Immature natural killer cell (primary cell): Measurements from ENCODE around the gene DLX1. TPM values are rescaled to one million over a fixed set of nuclear protein-coding genes. Genes with fewer than 3 reads are reported as not detected.
"Not testable (repeated sequence)": the region's sequence is repeated elsewhere in the genome, so short reads cannot be mapped to it uniquely, and the experiment has no call there.

Source experiments
- DNase-seq, 3 donors: peaks; one replicate each; pipeline ENCODE4 v3.0.0; 2022; ENCODE audit warnings: mixed read lengths in 1 of 3
- H3K27ac Mint-ChIP-seq, 6 donors: one replicate each; pipeline ENCODE4 v1.8.0; 2020; ENCODE audit warnings: mixed read lengths in 6 of 6, mild to moderate bottlenecking in 5 of 6, inconsistent platforms in 4 of 6, moderate library complexity in 3 of 6
- H3K27me3 Mint-ChIP-seq, 3 donors: one replicate each; pipeline ENCODE4 v1.8.0; 2020 to 2021; ENCODE audit warnings: low read depth in 3 of 3, mild to moderate bottlenecking in 3 of 3, mixed read lengths in 3 of 3, moderate library complexity in 3 of 3, inconsistent platforms in 1 of 3
- H3K36me3 Mint-ChIP-seq, 3 donors: one replicate each; pipeline ENCODE4 v1.8.0; 2020; ENCODE audit warnings: mixed read lengths in 3 of 3, inconsistent platforms in 2 of 3, mild to moderate bottlenecking in 2 of 3
- H3K4me1 Mint-ChIP-seq, 2 donors: one replicate each; pipeline ENCODE4 v1.8.0; 2020; ENCODE audit warnings: inconsistent platforms in 2 of 2, mild to moderate bottlenecking in 2 of 2, mixed read lengths in 2 of 2, moderate library complexity in 1 of 2
- H3K4me3 Mint-ChIP-seq, 5 donors: one replicate each; pipeline ENCODE4 v1.8.0; 2020; ENCODE audit warnings: mild to moderate bottlenecking in 5 of 5, mixed read lengths in 5 of 5, inconsistent platforms in 3 of 5, moderate library complexity in 3 of 5
- H3K9me3 Mint-ChIP-seq, 6 donors: one replicate each; pipeline ENCODE4 v1.8.0; 2020; ENCODE audit warnings: mild to moderate bottlenecking in 6 of 6, mixed read lengths in 6 of 6, inconsistent platforms in 4 of 6, moderate library complexity in 3 of 6
- polyA plus RNA-seq, 3 donors: library from polyadenylated mRNA; unstranded; fragments of 300-500 nt; fragmentation: Illumina TruSeq; gene quantifications; one replicate each; pipeline ENCODE4 v1.2.3, GENCODE V29; 2021

The DLX1 gene
- polyA plus RNA-seq, 3 donors from 2014 or later, result not detected

DNA sequence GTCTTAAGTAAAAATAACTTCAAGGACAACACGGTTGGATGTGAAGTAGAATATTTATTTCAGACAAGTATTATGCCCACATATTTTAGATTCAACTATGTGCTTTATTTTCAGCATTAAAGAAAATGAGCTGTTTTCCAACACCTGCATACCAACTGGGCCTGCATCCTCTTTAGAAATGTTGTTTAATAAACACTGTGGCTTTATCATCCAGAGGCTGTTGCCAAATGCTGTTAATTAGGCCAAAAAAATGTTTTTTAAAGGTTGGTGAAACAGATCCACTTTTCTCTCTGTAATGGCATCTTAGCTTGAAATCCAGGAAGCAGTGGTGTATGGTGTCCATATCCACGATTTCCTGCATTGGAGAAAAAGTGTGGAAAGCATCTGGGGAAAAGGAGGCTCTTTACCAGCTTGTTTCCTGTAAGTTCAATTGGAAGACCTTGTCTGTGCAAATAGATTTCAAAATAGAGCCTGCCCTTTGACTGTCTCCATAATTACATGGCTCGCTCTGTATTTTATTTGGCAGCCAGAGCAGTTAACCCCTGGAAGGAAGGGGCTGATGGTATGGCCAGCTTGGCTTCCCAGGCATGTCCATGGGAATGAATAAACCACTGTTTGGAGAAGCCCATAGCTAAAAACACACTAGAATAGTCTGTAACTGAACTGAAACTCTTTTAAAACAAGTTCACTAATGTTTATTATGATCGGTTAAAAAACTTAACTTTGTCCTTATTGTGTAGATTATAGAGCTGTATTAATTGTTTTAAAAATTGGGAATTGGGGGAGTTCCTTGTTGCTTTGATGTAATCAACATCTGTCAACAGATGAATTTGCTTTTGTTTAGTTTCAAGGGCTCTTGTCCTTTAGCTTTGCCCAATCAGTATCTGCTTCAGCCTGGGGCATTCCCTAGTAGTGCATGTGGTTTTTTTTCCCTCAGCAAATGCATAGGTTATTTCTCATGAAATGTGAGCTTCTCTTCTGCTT, 33.0 kb upstream of the DLX1 start:
- Mint-ChIP-seq H3K4me3 (no peak overlapping the region), H3K9me3 (no peaks in the 10 kb centered on the region), H3K27me3 (peaks cover 0 to 2% (median 2%) of the 10 kb centered on the region in 3 donors), H3K27ac (no peak overlapping the region), H3K4me1 (no peaks in the 10 kb centered on the region), H3K36me3 (no peaks in the 10 kb centered on the region)
- no peak for DNase-seq

DNA sequence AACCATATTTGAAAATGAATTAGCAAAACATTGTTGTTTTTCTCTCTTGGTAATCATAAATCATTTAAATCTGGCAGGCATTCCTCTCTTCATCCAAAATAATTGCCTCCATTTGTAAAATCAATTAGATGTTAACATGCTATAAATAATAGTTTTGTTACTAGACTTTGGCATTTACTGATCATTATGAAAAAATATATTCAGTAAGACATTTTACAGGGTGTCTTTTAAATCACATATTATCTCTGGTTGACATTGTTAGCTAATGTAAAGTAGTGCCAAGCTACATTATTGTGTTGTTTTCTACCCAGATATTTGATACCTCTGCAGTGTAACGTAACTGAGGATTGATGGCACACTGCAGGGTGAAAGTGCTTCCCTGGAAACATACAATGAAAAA, 31.8 kb upstream of the DLX1 start:
- H3K4me3 Mint-ChIP-seq, result no peak overlapping the region

DNA sequence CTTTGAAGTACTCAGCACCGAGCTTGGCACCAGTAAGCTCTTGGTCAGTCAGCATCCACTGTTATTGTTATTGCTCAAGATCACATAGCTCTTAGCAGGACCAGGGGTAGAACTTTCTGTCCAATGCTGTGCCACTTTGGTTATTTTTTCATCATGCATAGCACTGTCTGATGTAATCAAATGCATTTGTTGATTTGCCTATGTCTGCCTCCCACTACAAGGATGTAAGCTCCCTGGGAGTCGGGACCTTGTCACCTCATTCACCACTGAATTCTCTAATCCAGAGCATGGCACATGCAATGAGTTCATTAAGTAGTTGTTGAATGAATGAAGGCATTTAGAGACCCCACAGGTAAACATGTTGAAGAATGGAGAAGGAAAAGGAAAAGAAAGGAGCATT, 29.0 kb upstream of the DLX1 start:
- Mint-ChIP-seq H3K4me1 (no peaks in the 10 kb centered on the region), H3K27me3 (peaks cover 0 to 6% (median 0%) of the 10 kb centered on the region in 3 donors), H3K36me3 (no peaks in the 10 kb centered on the region), H3K9me3 (no peaks in the 10 kb centered on the region), H3K4me3 (no peak overlapping the region), H3K27ac (no peak overlapping the region)
- DNase-seq, result no peak

More for the DNA sequence above, 31.8 kb upstream of the DLX1 start:
- Mint-ChIP-seq H3K27ac (no peak overlapping the region), H3K4me1 (no peaks in the 10 kb centered on the region), H3K9me3 (no peaks in the 10 kb centered on the region), H3K36me3 (no peaks in the 10 kb centered on the region), H3K27me3 (peaks cover 0 to 2% (median 2%) of the 10 kb centered on the region in 3 donors)
- DNase-seq, result no peak

DNA sequence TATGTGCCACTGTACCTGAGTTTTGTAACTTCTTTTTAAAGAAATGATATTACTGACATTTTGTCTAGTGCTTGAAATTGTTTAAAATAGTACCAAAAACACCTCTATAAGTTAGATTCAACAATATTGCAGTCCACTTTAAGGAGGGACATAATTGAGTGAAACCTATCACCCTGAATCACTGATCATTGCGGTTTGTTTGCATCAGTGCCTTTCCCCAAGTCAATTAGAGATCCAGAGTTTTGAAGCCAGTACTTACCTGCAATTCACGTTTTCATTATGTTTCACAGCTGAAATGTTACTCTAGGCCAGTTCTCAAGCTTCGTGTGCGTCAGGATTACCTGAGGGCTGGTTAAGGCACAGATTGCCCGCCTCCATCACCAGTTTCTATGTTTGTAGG, 26.6 kb upstream of the DLX1 start:
- Mint-ChIP-seq H3K4me3 (no peak overlapping the region), H3K36me3 (peaks cover 3 to 11% (median 4%) of the 10 kb centered on the region in 3 donors), H3K4me1 (no peaks in the 10 kb centered on the region), H3K27ac (no peak overlapping the region), H3K9me3 (no peaks in the 10 kb centered on the region), H3K27me3 (peaks cover 0 to 5% (median 2%) of the 10 kb centered on the region in 3 donors)
- no peak for DNase-seq

DNA sequence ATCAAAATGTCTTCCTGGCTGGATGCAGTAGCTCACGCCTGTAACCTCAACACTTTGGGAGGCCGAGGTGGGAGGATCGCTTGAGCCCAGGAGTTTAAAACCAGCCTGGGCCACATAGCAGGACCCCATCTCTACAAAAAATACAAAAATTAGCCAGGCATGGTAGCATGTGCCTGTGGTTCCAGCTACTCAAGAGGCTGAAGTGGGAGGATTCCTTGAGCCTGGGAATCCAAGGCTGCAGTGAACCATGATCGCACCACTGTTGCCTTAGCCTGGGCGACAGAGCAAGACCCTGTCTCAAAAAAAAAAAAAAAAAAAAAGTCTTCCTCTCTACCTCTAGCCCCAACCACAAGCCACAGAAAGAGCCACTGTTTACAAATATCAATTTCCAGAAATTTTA, 25.2 kb upstream of the DLX1 start:
- not testable (repeated sequence) for H3K4me3 Mint-ChIP-seq, DNase-seq, H3K4me1 Mint-ChIP-seq, H3K9me3 Mint-ChIP-seq, H3K27me3 Mint-ChIP-seq, H3K27ac Mint-ChIP-seq
- H3K36me3 Mint-ChIP-seq, result peaks cover 4 to 11% (median 5%) of the 10 kb centered on the region in 3 donors

DNA sequence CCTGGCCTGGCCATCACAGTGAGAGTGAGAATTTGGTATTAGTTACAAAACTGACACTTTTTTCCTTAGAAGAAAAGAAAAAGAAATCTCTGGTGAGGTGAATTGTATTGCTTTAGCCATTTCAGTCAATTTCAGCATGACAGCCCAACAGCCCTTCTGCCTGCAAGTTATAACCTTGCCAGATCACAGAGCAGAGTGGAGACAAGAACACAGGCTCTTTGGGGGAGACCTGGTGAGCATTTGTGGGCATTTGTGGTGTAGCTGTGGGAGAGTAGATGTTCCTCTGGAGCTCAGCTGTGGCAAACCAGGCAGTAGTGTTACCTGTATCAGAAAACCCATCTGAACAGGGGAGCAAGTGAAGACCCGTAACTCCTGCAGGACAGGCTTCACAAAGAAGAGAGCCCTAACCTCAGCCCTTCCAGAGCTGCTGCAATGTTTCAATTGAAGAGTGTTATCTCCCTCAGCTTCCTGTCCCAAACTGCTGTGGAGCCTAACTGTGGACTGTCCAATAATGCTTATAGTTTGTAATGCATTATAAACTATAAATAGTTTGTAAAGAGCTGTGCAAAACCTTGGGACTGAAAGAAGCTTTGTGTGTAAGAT, 22.8 kb upstream of the DLX1 start:
- Mint-ChIP-seq H3K27ac (no peak overlapping the region), H3K9me3 (no peaks in the 10 kb centered on the region), H3K36me3 (peaks cover 7 to 11% (median 8%) of the 10 kb centered on the region in 3 donors), H3K27me3 (peaks cover 0 to 8% (median 2%) of the 10 kb centered on the region in 3 donors), H3K4me1 (no peaks in the 10 kb centered on the region), H3K4me3 (no peak overlapping the region)
- DNase-seq, result no peak

DNA sequence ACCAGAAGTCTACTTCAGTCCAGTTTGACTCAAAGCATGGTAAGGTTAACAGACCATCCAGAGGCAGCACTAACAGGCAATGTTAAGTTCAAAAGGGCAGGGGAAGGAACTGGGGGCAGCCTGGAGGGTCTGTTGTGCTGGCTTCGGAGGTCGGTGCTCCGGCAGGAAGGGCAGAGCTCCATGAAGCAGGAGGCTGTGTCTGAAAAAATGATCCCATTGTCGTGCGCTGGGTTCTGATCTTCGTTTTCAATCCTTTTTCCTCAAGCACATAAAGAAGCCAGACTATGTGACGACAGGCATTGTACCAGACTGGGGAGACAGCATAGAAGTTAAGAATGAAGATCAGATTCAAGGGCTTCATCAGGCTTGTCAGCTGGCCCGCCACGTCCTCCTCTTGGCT, 21.9 kb upstream of the DLX1 start:
- no peak overlapping the region for H3K27ac Mint-ChIP-seq
- peaks cover 8 to 11% (median 9%) of the 10 kb centered on the region in 3 donors for H3K36me3 Mint-ChIP-seq
- no peaks in the 10 kb centered on the region for H3K4me1 Mint-ChIP-seq
- no peak for DNase-seq
- H3K27me3 Mint-ChIP-seq, result peaks cover 0 to 8% (median 2%) of the 10 kb centered on the region in 3 donors
- no peaks in the 10 kb centered on the region for H3K9me3 Mint-ChIP-seq
- H3K4me3 Mint-ChIP-seq, result no peak overlapping the region

DNA sequence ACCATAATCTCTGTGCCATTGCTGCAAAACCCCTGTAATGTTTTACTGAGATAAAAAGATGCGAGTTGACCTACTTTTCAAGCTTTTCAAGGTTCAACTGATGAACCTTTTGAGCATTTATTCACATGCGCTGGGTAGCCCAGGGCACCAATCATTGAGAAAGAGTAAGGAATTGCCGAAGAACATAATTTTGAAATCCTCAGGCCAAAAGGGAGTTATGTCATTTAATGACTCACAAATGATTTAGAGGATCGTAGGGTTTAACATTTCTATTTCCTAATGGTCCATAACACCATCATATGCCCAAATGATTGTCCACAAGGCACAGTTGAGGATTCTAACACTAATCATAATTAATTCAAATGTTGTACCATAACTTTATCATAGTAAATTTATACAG, 20.2 kb upstream of the DLX1 start:
- Mint-ChIP-seq H3K9me3 (no peaks in the 10 kb centered on the region), H3K27me3 (peaks cover 0 to 4% (median 2%) of the 10 kb centered on the region in 3 donors), H3K27ac (no peak overlapping the region), H3K4me1 (no peaks in the 10 kb centered on the region), H3K4me3 (no peak overlapping the region), H3K36me3 (peaks cover 8 to 11% (median 9%) of the 10 kb centered on the region in 3 donors)
- DNase-seq, result no peak

DNA sequence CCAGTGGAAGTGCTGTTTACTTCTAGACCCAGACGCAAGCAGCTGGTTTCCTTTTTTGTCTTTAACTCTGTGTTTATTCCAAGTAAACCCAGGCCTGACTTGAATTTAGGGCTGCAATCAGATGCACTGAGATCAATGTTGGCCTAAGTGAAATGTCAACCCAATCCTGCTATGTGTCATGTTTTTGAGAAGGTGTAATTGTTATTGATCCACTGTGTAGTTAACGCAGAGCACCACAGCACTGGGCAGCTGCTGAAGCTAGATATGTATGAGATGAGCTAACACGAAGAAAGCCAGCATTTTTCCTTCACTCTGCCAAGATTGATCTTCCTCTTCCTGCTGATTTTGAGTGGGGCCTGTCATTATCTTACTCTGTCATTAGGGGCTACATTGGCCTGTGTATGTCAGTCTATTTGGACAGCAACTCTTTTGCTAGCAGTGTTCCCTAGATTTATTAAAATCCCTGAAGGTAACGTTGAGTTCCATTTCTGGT, 18.9 kb upstream of the DLX1 start:
- Mint-ChIP-seq H3K4me3 (no peak overlapping the region), H3K4me1 (no peaks in the 10 kb centered on the region), H3K36me3 (peaks cover 11 to 13% (median 13%) of the 10 kb centered on the region in 3 donors), H3K9me3 (no peaks in the 10 kb centered on the region), H3K27ac (no peak overlapping the region), H3K27me3 (peaks cover 0 to 4% (median 2%) of the 10 kb centered on the region in 3 donors)
- no peak for DNase-seq

DNA sequence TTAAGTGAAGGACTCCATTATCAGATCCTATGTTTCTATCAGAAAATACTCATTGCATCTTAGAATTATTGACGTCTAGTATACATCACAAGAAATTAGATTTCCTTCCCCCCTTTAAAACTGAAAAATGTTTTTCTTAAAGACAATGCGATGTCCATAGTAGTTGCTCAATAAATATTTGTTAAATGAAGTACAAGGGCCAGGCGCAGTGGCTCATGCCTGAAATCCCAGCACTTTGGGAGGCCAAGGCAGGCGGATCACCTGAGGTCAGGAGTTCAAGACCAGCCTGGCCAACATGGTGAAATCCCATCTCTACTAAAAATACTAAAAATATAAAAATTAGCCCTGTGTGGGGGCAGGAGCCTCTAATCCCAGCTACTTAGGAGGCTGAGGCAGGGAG, 17.4 kb upstream of the DLX1 start:
- not testable (repeated sequence) for DNase-seq, H3K9me3 Mint-ChIP-seq, H3K27ac Mint-ChIP-seq, H3K4me3 Mint-ChIP-seq, H3K27me3 Mint-ChIP-seq, H3K4me1 Mint-ChIP-seq
- peaks cover 10 to 20% (median 13%) of the 10 kb centered on the region in 3 donors for H3K36me3 Mint-ChIP-seq

DNA sequence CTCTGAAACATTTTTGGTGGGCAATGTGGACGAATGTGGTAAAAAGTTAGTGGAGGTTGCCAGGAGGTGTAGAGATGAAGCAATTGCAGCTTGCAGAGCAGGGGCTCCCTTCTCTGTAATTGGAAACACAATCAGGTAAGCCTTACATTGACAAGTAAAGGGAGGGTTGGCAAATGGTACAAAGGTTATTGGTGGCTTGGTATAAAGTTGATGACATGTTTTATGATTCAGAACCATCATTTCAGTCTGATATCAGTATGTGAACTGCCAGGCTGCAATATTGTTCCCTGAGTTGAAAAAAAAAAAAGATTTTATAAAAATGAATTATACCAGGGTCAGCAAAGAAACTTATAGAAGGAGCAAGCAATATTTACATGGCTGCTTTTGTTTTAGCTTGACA, 14.4 kb upstream of the DLX1 start:
- no peak overlapping the region for H3K27ac Mint-ChIP-seq
- H3K36me3 Mint-ChIP-seq, result peaks cover 6 to 21% (median 9%) of the 10 kb centered on the region in 3 donors
- DNase-seq, result no peak
- H3K4me3 Mint-ChIP-seq, result no peak overlapping the region
- peaks cover 2 to 8% (median 2%) of the 10 kb centered on the region in 3 donors for H3K27me3 Mint-ChIP-seq
- no peaks in the 10 kb centered on the region for H3K9me3 Mint-ChIP-seq
- no peaks in the 10 kb centered on the region for H3K4me1 Mint-ChIP-seq

DNA sequence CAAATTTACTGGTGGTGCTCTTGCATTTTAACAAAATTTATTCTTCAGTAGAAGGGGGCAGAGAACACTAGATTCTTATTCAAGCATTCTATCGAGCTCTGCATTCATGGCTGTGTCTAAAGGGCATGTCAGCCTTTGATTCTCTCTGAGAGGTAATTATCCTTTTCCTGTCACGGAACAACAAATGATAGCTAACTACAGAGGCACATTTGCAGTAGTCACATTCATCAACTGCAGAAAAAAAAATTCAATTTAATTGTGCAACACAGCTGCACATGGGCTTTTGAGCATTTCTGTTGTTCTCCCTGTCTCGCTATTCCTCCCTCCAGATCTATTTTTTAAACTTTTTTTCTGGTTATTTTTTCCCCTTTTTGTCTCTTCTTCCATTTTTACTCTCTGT, 13.0 kb upstream of the DLX1 start:
- no peaks in the 10 kb centered on the region for H3K4me1 Mint-ChIP-seq

DNA sequence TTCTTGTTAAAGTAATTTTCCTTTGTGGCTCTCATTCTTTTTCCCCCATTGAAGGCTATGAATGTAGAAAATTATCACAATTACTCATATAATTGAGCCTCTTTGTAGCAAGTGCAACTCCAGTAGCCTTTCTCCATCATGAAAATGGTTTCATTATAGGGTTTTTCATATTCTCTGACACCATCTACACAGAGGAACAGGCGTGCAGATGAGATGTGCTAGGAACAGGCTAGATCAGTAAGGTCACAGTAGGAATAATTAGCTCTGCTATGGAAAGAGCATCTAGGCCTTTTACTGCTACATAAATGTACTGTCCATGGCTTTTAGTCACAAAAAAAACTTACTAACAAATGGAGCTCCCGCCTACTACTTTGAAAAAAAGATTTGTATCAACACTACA, 12.6 kb upstream of the DLX1 start:
- H3K9me3 Mint-ChIP-seq, result no peaks in the 10 kb centered on the region
- H3K36me3 Mint-ChIP-seq, result peaks cover 5 to 18% (median 6%) of the 10 kb centered on the region in 3 donors
- no peak overlapping the region for H3K27ac Mint-ChIP-seq
- peaks cover 2 to 11% (median 2%) of the 10 kb centered on the region in 3 donors for H3K27me3 Mint-ChIP-seq
- H3K4me1 Mint-ChIP-seq, result no peaks in the 10 kb centered on the region
- H3K4me3 Mint-ChIP-seq, result no peak overlapping the region
- DNase-seq, result no peak

More for the DNA sequence above, 13.0 kb upstream of the DLX1 start:
- Mint-ChIP-seq H3K36me3 (peaks cover 5 to 21% (median 6%) of the 10 kb centered on the region in 3 donors), H3K9me3 (no peaks in the 10 kb centered on the region), H3K27me3 (peaks cover 2 to 10% (median 2%) of the 10 kb centered on the region in 3 donors), H3K27ac (no peak overlapping the region), H3K4me3 (no peak overlapping the region)
- DNase-seq, result no peak

DNA sequence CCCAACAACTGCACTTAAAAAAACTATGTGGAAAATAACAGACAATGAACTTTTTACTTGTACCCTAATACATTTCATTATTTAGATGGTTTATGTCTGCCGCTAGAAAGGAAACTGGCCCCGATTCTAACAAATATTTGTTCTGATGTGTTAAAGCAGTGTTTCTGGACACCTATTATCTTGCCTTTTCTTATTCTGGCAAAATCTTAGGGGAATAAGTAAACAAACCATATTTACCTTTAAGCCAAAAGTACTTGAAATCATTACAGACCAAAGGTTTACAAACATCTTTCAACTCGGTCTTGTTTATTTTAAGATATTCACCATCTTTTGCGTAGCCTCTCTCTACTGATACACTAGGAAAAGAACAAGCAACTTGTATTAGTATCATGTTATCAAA, 11.8 kb upstream of the DLX1 start:
- Mint-ChIP-seq H3K4me3 (no peak overlapping the region), H3K9me3 (no peaks in the 10 kb centered on the region), H3K27ac (no peak overlapping the region), H3K27me3 (peaks cover 2 to 17% (median 6%) of the 10 kb centered on the region in 3 donors), H3K4me1 (no peaks in the 10 kb centered on the region), H3K36me3 (peaks cover 5 to 18% (median 6%) of the 10 kb centered on the region in 3 donors)
- no peak for DNase-seq
